Activated CD8-positive, alpha-beta memory T cell treated with anti-CD3 and anti-CD28 coated beads for 24 hours (primary cell): ENCODE measurements around the gene VMAC.
A peak's percentile ranks its signal among the peaks of the same experiment; 100 is the strongest.

Source experiments
- DNase-seq: peaks from one replicate; pipeline ENCODE4 v3.0.0-alpha.2; 2020

Gene VMAC

GRCh38 chr19:5932609-5933262 is 28.1 kb downstream of the VMAC start:
- no peak for DNase-seq

- no peak for DNase-seq
These were observed 28.9 kb downstream of the VMAC start for GRCh38 chr19:5933391-5934068.

GRCh38 chr19:5934069-5934401 is 29.4 kb downstream of the VMAC start:
- DNase-seq, result no peak

GRCh38 chr19:5934774-5935472 is 30.3 kb downstream of the VMAC start:
- no peak for DNase-seq

- no peak for DNase-seq
These were observed 31.0 kb downstream of the VMAC start for GRCh38 chr19:5935473-5936291.

- no peak for DNase-seq
These were observed 31.6 kb downstream of the VMAC start for GRCh38 chr19:5936292-5936592.

- DNase-seq, result no peak
These were observed 32.9 kb downstream of the VMAC start for GRCh38 chr19:5937550-5937949.

- no peak for DNase-seq
These were observed 35.9 kb downstream of the VMAC start for GRCh38 chr19:5940260-5941208.

GRCh38 chr19:5941673-5942072 is 37.0 kb downstream of the VMAC start:
- DNase-seq, result no peak

GRCh38 chr19:5943045-5943444 is 38.4 kb downstream of the VMAC start:
- DNase-seq, result no peak

- DNase-seq, result no peak
These were observed 39.0 kb downstream of the VMAC start for GRCh38 chr19:5943623-5944022.

- no peak for DNase-seq
These were observed 42.8 kb downstream of the VMAC start for GRCh38 chr19:5947435-5947834.

- no peak for DNase-seq
These were observed 44.3 kb downstream of the VMAC start for GRCh38 chr19:5948752-5949564.

GRCh38 chr19:5949792-5950305 is 45.2 kb downstream of the VMAC start:
- peak; percentile 69 for DNase-seq

GRCh38 chr19:5950741-5951140 is 46.1 kb downstream of the VMAC start:
- no peak for DNase-seq

GRCh38 chr19:5951338-5951861 is 46.7 kb downstream of the VMAC start:
- DNase-seq, result no peak

- no peak for DNase-seq
These were observed 47.7 kb downstream of the VMAC start for GRCh38 chr19:5952193-5953029.

- no peak for DNase-seq
These were observed 48.4 kb downstream of the VMAC start for GRCh38 chr19:5953030-5953589.

GRCh38 chr19:5953680-5954213 is 49.1 kb downstream of the VMAC start:
- DNase-seq, result peak; percentile 67
